Measurements from ENCODE around the gene SH3TC2.
A peak's percentile ranks its signal among the peaks of the same experiment; 100 is the strongest.
"Not testable (repeated sequence)": the region's sequence is repeated elsewhere in the genome, so short reads cannot be mapped to it uniquely, and the experiment has no call there.

SH3TC2 gene

GRCh38 chr5:149063017-149063687, at the start of gene SH3TC2:
Gene SH3TC2, minus strand, starts transcription at chr5:149063062. Its CDS starts 40 bp downstream, at chr5:149063022.
- peak; percentile 77 for DNase-seq

GRCh38 chr5:149110406-149110805, 47.5 kb upstream of the SH3TC2 start:
- no peak for DNase-seq

- peak; percentile 8 for DNase-seq
Measured at GRCh38 chr5:149108651-149109280, 45.9 kb upstream of the SH3TC2 start.

- no peak for DNase-seq
Measured at GRCh38 chr5:149100331-149100730, 37.5 kb upstream of the SH3TC2 start.

- no peak for DNase-seq
Measured at GRCh38 chr5:149099920-149100319, 37.1 kb upstream of the SH3TC2 start.

- no peak for DNase-seq
Measured at GRCh38 chr5:149094996-149095395, 32.1 kb upstream of the SH3TC2 start.

GRCh38 chr5:149093625-149094024, 30.8 kb upstream of the SH3TC2 start:
- DNase-seq = no peak

- DNase-seq = no peak
Measured at GRCh38 chr5:149089796-149090195, 26.9 kb upstream of the SH3TC2 start.

- DNase-seq = no peak
Measured at GRCh38 chr5:149088686-149089085, 25.8 kb upstream of the SH3TC2 start.

GRCh38 chr5:149083846-149084245, 21.0 kb upstream of the SH3TC2 start:
- DNase-seq = no peak

GRCh38 chr5:149082271-149082670, 19.4 kb upstream of the SH3TC2 start:
- DNase-seq = no peak

GRCh38 chr5:149080294-149080693, 17.4 kb upstream of the SH3TC2 start:
- DNase-seq = no peak

GRCh38 chr5:149079883-149080282, 17.0 kb upstream of the SH3TC2 start:
- DNase-seq = no peak

GRCh38 chr5:149074071-149074470, 11.2 kb upstream of the SH3TC2 start:
- DNase-seq = not testable (repeated sequence)

- no peak for DNase-seq
Measured at GRCh38 chr5:149073213-149073612, 10.4 kb upstream of the SH3TC2 start.

- no peak for DNase-seq
Measured at GRCh38 chr5:149072791-149073190, 9.9 kb upstream of the SH3TC2 start.

- no peak for DNase-seq
Measured at GRCh38 chr5:149072376-149072775, 9.5 kb upstream of the SH3TC2 start.

GRCh38 chr5:149071756-149072155, 8.9 kb upstream of the SH3TC2 start:
- DNase-seq = no peak

- DNase-seq = no peak
Measured at GRCh38 chr5:149071216-149071615, 8.4 kb upstream of the SH3TC2 start.

- no peak for DNase-seq
Measured at GRCh38 chr5:149069711-149070110, 6.8 kb upstream of the SH3TC2 start.

- no peak for DNase-seq
Measured at GRCh38 chr5:149063896-149064478, 1.1 kb upstream of the SH3TC2 start.

- peak; percentile 95 for DNase-seq
Measured at GRCh38 chr5:149062371-149063016, 368 bp downstream of the SH3TC2 start.

- no peak for DNase-seq
Measured at GRCh38 chr5:149061341-149061740, 1.5 kb downstream of the SH3TC2 start.

- DNase-seq = peak; percentile 57
Measured at GRCh38 chr5:149060325-149060724, 2.5 kb downstream of the SH3TC2 start.
